ENCODE data around the gene NPR3.

DNA sequence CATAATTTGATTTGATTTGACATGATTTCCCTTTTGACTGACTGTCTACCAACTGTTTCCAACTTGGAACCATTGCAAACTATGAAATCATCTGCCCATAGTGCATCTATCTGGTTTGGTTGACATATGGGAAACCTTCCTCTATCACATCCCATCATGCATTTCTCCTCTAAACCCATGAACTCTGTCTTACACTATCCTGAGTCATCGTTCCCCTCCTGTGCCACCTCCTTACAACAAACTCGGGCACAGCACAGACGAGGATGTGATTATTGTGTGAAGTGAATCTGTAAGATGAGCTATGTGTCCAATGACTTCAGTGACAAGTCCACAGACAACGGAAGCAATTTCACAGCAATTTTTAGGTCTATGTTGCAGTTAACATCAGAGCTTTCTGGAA is 126.1 kb downstream of the NPR3 start:
- TF ChIP-seq, protein P1, sequence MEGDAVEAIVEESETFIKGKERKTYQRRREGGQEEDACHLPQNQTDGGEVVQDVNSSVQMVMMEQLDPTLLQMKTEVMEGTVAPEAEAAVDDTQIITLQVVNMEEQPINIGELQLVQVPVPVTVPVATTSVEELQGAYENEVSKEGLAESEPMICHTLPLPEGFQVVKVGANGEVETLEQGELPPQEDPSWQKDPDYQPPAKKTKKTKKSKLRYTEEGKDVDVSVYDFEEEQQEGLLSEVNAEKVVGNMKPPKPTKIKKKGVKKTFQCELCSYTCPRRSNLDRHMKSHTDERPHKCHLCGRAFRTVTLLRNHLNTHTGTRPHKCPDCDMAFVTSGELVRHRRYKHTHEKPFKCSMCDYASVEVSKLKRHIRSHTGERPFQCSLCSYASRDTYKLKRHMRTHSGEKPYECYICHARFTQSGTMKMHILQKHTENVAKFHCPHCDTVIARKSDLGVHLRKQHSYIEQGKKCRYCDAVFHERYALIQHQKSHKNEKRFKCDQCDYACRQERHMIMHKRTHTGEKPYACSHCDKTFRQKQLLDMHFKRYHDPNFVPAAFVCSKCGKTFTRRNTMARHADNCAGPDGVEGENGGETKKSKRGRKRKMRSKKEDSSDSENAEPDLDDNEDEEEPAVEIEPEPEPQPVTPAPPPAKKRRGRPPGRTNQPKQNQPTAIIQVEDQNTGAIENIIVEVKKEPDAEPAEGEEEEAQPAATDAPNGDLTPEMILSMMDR (IDR thresholded peaks at IDR 0.05): no peak
- no peak for TF ChIP-seq RFX5 (IDR thresholded peaks at IDR 0.05; ENCODE audit: low read length)
- no peak for TF ChIP-seq EP300 (IDR thresholded peaks at IDR 0.05; ENCODE audit: borderline replicate concordance in 1 of 2, low read depth in 1 of 2, low read length in 1 of 2)
- no peak for TF ChIP-seq RAD21 (IDR thresholded peaks at IDR 0.05; ENCODE audit: low read length)
- TF ChIP-seq, protein P2, sequence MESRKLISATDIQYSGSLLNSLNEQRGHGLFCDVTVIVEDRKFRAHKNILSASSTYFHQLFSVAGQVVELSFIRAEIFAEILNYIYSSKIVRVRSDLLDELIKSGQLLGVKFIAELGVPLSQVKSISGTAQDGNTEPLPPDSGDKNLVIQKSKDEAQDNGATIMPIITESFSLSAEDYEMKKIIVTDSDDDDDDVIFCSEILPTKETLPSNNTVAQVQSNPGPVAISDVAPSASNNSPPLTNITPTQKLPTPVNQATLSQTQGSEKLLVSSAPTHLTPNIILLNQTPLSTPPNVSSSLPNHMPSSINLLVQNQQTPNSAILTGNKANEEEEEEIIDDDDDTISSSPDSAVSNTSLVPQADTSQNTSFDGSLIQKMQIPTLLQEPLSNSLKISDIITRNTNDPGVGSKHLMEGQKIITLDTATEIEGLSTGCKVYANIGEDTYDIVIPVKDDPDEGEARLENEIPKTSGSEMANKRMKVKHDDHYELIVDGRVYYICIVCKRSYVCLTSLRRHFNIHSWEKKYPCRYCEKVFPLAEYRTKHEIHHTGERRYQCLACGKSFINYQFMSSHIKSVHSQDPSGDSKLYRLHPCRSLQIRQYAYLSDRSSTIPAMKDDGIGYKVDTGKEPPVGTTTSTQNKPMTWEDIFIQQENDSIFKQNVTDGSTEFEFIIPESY (IDR thresholded peaks at IDR 0.05; ENCODE audit: borderline replicate concordance, low read depth): no peak
- peak; percentile 58; the same call in 1 of the 2 replicates for TF ChIP-seq FOSL2 (IDR thresholded peaks at IDR 0.05; ENCODE audit: borderline replicate concordance, low read depth)
- TF ChIP-seq TCF12 (IDR thresholded peaks at IDR 0.05): no peak; the same call in 1 of the 2 replicates
- peak; percentile 61; the same call in 1 of the 2 replicates for TF ChIP-seq RXRA (IDR thresholded peaks at IDR 0.05; ENCODE audit: borderline replicate concordance, low read depth)
- TF ChIP-seq, protein P3, sequence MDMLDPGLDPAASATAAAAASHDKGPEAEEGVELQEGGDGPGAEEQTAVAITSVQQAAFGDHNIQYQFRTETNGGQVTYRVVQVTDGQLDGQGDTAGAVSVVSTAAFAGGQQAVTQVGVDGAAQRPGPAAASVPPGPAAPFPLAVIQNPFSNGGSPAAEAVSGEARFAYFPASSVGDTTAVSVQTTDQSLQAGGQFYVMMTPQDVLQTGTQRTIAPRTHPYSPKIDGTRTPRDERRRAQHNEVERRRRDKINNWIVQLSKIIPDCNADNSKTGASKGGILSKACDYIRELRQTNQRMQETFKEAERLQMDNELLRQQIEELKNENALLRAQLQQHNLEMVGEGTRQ (IDR thresholded peaks at IDR 0.05; ENCODE audit: borderline replicate concordance, low read depth, low read length): no peak
- no peak for TF ChIP-seq POLR2AphosphoS5 (IDR thresholded peaks at IDR 0.05; ENCODE audit: low read depth, low read length)
- TF ChIP-seq, protein P4, sequence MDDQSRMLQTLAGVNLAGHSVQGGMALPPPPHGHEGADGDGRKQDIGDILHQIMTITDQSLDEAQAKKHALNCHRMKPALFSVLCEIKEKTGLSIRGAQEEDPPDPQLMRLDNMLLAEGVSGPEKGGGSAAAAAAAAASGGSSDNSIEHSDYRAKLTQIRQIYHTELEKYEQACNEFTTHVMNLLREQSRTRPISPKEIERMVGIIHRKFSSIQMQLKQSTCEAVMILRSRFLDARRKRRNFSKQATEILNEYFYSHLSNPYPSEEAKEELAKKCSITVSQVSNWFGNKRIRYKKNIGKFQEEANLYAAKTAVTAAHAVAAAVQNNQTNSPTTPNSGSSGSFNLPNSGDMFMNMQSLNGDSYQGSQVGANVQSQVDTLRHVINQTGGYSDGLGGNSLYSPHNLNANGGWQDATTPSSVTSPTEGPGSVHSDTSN (IDR thresholded peaks at IDR 0.05): no peak
- TF ChIP-seq EZH2phosphoT487 (IDR thresholded peaks at IDR 0.05; ENCODE audit: borderline replicate concordance, low read depth): no peak
